ENCODE measurements around the gene TTLL5. TPM values are rescaled to one million over a fixed set of nuclear protein-coding genes. Genes with fewer than 3 reads are reported as not detected.

TTLL5 gene
- total and polyA plus RNA-seq, 9 of the 15 experiments (the other 6 are each of a cell fraction or from before 2014, with no cell fraction given), result 4.1 to 18.9 (median 12.6) TPM

GRCh38 chr14:76002383-76002782 is 341.3 kb downstream of the TTLL5 start:
- in situ Hi-C loops (cut with MboI) (no loop called here), intact Hi-C loops (cut with micrococcal nuclease) (no loop called here)
- Histone ChIP-seq H4K20me1 (replicated peaks; ENCODE audit: control insufficient read depth, insufficient read depth, low read length) (no peaks in the 10 kb centered on the region), H3K36me3 (ENCODE audit: control insufficient read depth, insufficient read depth, low read length) (no peaks in the 10 kb centered on the region), H3K9ac (ENCODE audit: insufficient read depth in 1 of 2, low read depth in 2 of 2, low read length in 2 of 2) (no peak overlapping the region), H2AFZ (ENCODE audit: low read depth, low read length) (no peak overlapping the region), H3K79me2 (ENCODE audit: control insufficient read depth, insufficient read depth, low read length) (no peaks in the 10 kb centered on the region), H3K9me1 (ENCODE audit: control insufficient read depth, insufficient read depth, low read length) (no peaks in the 10 kb centered on the region), H3K4me1 (replicated peaks in 1 of 2; ENCODE audit: control insufficient read depth in 2 of 2, insufficient read depth in 2 of 2, low read length in 2 of 2) (no peaks in the 10 kb centered on the region), H3K4me2 (ENCODE audit: insufficient read depth, low read length) (no peak overlapping the region), H3K27ac (ENCODE audit: extremely low read depth, low read depth, low read length) (no peak overlapping the region), H3K27me3 (ENCODE audit: control insufficient read depth in 2 of 2, insufficient read depth in 2 of 2, low read length in 2 of 2) (no peaks in the 10 kb centered on the region), H3K9me3 (replicated peaks; ENCODE audit: control insufficient read depth, insufficient read depth, low read depth, low read length) (no peaks in the 10 kb centered on the region), H3K4me3 (no peak overlapping the region)
- TF ChIP-seq TCFL5 (CRISPR knock-in tag; conservative IDR thresholded peaks at IDR 0.05), result no peak
- TF ChIP-seq, protein P1, sequence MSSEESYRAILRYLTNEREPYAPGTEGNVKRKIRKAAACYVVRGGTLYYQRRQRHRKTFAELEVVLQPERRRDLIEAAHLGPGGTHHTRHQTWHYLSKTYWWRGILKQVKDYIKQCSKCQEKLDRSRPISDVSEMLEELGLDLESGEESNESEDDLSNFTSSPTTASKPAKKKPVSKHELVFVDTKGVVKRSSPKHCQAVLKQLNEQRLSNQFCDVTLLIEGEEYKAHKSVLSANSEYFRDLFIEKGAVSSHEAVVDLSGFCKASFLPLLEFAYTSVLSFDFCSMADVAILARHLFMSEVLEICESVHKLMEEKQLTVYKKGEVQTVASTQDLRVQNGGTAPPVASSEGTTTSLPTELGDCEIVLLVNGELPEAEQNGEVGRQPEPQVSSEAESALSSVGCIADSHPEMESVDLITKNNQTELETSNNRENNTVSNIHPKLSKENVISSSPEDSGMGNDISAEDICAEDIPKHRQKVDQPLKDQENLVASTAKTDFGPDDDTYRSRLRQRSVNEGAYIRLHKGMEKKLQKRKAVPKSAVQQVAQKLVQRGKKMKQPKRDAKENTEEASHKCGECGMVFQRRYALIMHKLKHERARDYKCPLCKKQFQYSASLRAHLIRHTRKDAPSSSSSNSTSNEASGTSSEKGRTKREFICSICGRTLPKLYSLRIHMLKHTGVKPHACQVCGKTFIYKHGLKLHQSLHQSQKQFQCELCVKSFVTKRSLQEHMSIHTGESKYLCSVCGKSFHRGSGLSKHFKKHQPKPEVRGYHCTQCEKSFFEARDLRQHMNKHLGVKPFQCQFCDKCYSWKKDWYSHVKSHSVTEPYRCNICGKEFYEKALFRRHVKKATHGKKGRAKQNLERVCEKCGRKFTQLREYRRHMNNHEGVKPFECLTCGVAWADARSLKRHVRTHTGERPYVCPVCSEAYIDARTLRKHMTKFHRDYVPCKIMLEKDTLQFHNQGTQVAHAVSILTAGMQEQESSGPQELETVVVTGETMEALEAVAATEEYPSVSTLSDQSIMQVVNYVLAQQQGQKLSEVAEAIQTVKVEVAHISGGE (CRISPR knock-in tag; IDR thresholded peaks at IDR 0.05), result no peak
- TF ChIP-seq CHD1 (IDR thresholded peaks at IDR 0.05; ENCODE audit: low read length), result no peak
- TF ChIP-seq, protein P2, sequence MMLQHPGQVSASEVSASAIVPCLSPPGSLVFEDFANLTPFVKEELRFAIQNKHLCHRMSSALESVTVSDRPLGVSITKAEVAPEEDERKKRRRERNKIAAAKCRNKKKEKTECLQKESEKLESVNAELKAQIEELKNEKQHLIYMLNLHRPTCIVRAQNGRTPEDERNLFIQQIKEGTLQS (IDR thresholded peaks at IDR 0.05), result 0 out of 2 replicates have a peak, but pooled peaks have one; percentile 16
- TF ChIP-seq, protein P2 (CRISPR knock-in tag; conservative IDR thresholded peaks at IDR 0.05), result no peak
- no peak for TF ChIP-seq BRF2 (IDR thresholded peaks at IDR 0.05; ENCODE audit: borderline replicate concordance, insufficient read depth, insufficient read length)
- TF ChIP-seq SMARCA4 (IDR thresholded peaks at IDR 0.05), result no peak
- 0% methylated on average over 1 of the region's 1 CpG for WGBS (ENCODE audit: insufficient coverage, low coverage, missing lambda C conversion rate)
- ChIA-PET CTCF (ENCODE audit: low intra/inter-chr PET ratio) (no interaction called here), POLR2A (no interaction called here)
- FAIRE-seq (no peak), ATAC-seq (no peak), DNase-seq (ENCODE audit: extremely low read depth in 1 of 4, low spot score in 3 of 4) (no peak)
- BruUV-seq (replicated peaks), result no TSS peak

Other genes starting within 250 kb of the TTLL5 start
- gene JDP2, start 233.2 kb upstream of the TTLL5 start, total RNA-seq (2014; rRNA removed), result 13.8 and 16.7 TPM in 2 replicates
- gene JDP2, start 233.2 kb upstream of the TTLL5 start, total RNA-seq (2014; rRNA removed; fragmentation: Illumina TruSeq; extraction: Trizol), result 2.5 and 3.1 TPM in 2 replicates
- gene JDP2, start 233.2 kb upstream of the TTLL5 start, total RNA-seq (2015; rRNA removed; fragmentation: Illumina TruSeq; extraction: Trizol), result 1.7 and 2.4 TPM in 2 replicates
- 8.9 and 9.6 TPM in 2 replicates for gene JDP2, start 233.2 kb upstream of the TTLL5 start, total RNA-seq (2021)
- 0.78 and 4.6 TPM in 2 replicates for gene JDP2, start 233.2 kb upstream of the TTLL5 start, polyA plus RNA-seq (2011; rRNA removed)
- gene JDP2, start 233.2 kb upstream of the TTLL5 start, polyA plus RNA-seq (2014; fragmentation: Illumina TruSeq; extraction: Trizol), result 4.6 and 5.4 TPM in 2 replicates
- under 1 TPM; 0.27 to 0.34 TPM for gene JDP2, start 233.2 kb upstream of the TTLL5 start, polyA plus RNA-seq (2014; fragmentation: Nextera tagmentation; extraction: Ambion mirVana)
- gene JDP2, start 233.2 kb upstream of the TTLL5 start, polyA plus RNA-seq (2014; rRNA removed), result 8.5 and 16.5 TPM in 2 replicates
- 1.0 and 3.4 TPM in 2 replicates for gene BATF, start 138.8 kb upstream of the TTLL5 start, total RNA-seq (2014; rRNA removed)
- gene BATF, start 138.8 kb upstream of the TTLL5 start, total RNA-seq (2014; rRNA removed; fragmentation: Illumina TruSeq; extraction: Trizol), result 0.26 TPM in 1 of 2 replicates, not detected in the other
- 2.1 and 2.9 TPM in 2 replicates for gene BATF, start 138.8 kb upstream of the TTLL5 start, total RNA-seq (2015; rRNA removed; fragmentation: Illumina TruSeq; extraction: Trizol)
- 0.31 and 0.49 TPM in 2 replicates for gene BATF, start 138.8 kb upstream of the TTLL5 start, total RNA-seq (2021)
- 0.32 TPM in 1 of 2 replicates, not detected in the other for gene BATF, start 138.8 kb upstream of the TTLL5 start, polyA plus RNA-seq (2011; rRNA removed)
- gene BATF, start 138.8 kb upstream of the TTLL5 start, polyA plus RNA-seq (2014; fragmentation: Illumina TruSeq; extraction: Trizol), result 0.55 and 1.1 TPM in 2 replicates
- gene BATF, start 138.8 kb upstream of the TTLL5 start, polyA plus RNA-seq (2014; fragmentation: Nextera tagmentation; extraction: Ambion mirVana), result under 1 TPM; 0.13 to 0.28 TPM
- 1.0 and 1.3 TPM in 2 replicates for gene BATF, start 138.8 kb upstream of the TTLL5 start, polyA plus RNA-seq (2014; rRNA removed)
- not detected in 2 replicates for gene FLVCR2, start 82.6 kb upstream of the TTLL5 start, total RNA-seq (2014; rRNA removed)
- not detected in 2 replicates for gene FLVCR2, start 82.6 kb upstream of the TTLL5 start, total RNA-seq (2014; rRNA removed; fragmentation: Illumina TruSeq; extraction: Trizol)
- 0.11 TPM in 1 of 2 replicates, not detected in the other for gene FLVCR2, start 82.6 kb upstream of the TTLL5 start, total RNA-seq (2015; rRNA removed; fragmentation: Illumina TruSeq; extraction: Trizol)
- gene FLVCR2, start 82.6 kb upstream of the TTLL5 start, total RNA-seq (2021), result 1.5 and 3.2 TPM in 2 replicates
- 0.08 TPM in 1 of 2 replicates, not detected in the other for gene FLVCR2, start 82.6 kb upstream of the TTLL5 start, polyA plus RNA-seq (2011; rRNA removed)
- gene FLVCR2, start 82.6 kb upstream of the TTLL5 start, polyA plus RNA-seq (2014; fragmentation: Illumina TruSeq; extraction: Trizol), result not detected in 2 replicates
- gene FLVCR2, start 82.6 kb upstream of the TTLL5 start, polyA plus RNA-seq (2014; fragmentation: Nextera tagmentation; extraction: Ambion mirVana), result not detected
- not detected in 2 replicates for gene FLVCR2, start 82.6 kb upstream of the TTLL5 start, polyA plus RNA-seq (2014; rRNA removed)
- gene ERG28, start 370 bp upstream of the TTLL5 start, total RNA-seq (2014; rRNA removed), result 3.1 and 5.4 TPM in 2 replicates
- 8.0 and 8.5 TPM in 2 replicates for gene ERG28, start 370 bp upstream of the TTLL5 start, total RNA-seq (2014; rRNA removed; fragmentation: Illumina TruSeq; extraction: Trizol)
- 6.2 and 6.8 TPM in 2 replicates for gene ERG28, start 370 bp upstream of the TTLL5 start, total RNA-seq (2015; rRNA removed; fragmentation: Illumina TruSeq; extraction: Trizol)
- gene ERG28, start 370 bp upstream of the TTLL5 start, total RNA-seq (2021), result 11.3 and 11.4 TPM in 2 replicates
- 34.2 and 39.2 TPM in 2 replicates for gene ERG28, start 370 bp upstream of the TTLL5 start, polyA plus RNA-seq (2011; rRNA removed)
- 17.2 and 21.3 TPM in 2 replicates for gene ERG28, start 370 bp upstream of the TTLL5 start, polyA plus RNA-seq (2014; fragmentation: Illumina TruSeq; extraction: Trizol)
- 10 to 100 TPM; 26.0 to 32.4 TPM for gene ERG28, start 370 bp upstream of the TTLL5 start, polyA plus RNA-seq (2014; fragmentation: Nextera tagmentation; extraction: Ambion mirVana)
- gene ERG28, start 370 bp upstream of the TTLL5 start, polyA plus RNA-seq (2014; rRNA removed), result 14.2 and 19.3 TPM in 2 replicates